ENCODE measurements around the gene LANCL3. TPM values are rescaled to one million over a fixed set of nuclear protein-coding genes. Genes with fewer than 3 reads are reported as not detected.

Gene LANCL3
- total RNA-seq, 1 donor from 2014 or later: 0.36 TPM

DNA sequence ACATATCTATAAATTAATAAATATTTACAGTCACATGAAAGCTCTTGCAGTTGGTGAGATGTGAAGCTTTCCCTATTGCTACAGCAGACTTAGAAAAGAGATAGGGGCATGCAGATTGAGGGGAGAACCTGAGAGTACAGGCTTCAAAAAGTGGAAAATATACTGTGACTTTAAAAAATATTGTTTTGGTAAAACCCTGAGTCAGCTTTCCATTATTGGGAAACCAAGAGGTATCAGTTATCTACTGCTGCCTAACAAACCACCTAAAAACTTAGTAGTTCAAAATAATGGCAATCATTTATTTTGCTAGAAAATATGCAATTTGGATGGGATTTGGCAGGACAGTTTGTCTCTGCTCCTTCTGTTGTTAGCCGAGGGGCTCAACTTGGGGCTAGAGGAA is 38.3 kb downstream of the LANCL3 start:
- Histone ChIP-seq H2AFZ (ENCODE audit: low read depth, low read length) (no peak overlapping the region), H3K79me2 (ENCODE audit: insufficient read depth, low read length) (no peaks in the 10 kb centered on the region), H3K36me3 (ENCODE audit: insufficient read depth, low read length) (no peaks in the 10 kb centered on the region), H3K27ac (ENCODE audit: low read depth, low read length) (no peak overlapping the region), H3K9me3 (ENCODE audit: insufficient read depth, low read depth, low read length) (no peaks in the 10 kb centered on the region), H3K4me1 (ENCODE audit: insufficient read depth, low read length) (no peaks in the 10 kb centered on the region), H3K27me3 (ENCODE audit: insufficient read depth, low read length) (no peaks in the 10 kb centered on the region), H3K9ac (ENCODE audit: low read length) (no peak overlapping the region), H4K20me1 (ENCODE audit: insufficient read depth, low read length) (no peaks in the 10 kb centered on the region), H3K4me2 (ENCODE audit: low read length) (no peak overlapping the region), H3K4me3 (ENCODE audit: insufficient read depth, low read depth, low read length) (no peak overlapping the region)
- FAIRE-seq (no peak), DNase-seq (ENCODE audit: low read depth) (no peak)
- peaks cover 4% of the 10 kb centered on the region for H3K27me3 Mint-ChIP-seq (ENCODE audit: low read depth, unreplicated experiment)
- H3K36me3 Mint-ChIP-seq (ENCODE audit: low read depth, unreplicated experiment): no peaks in the 10 kb centered on the region
- no peaks in the 10 kb centered on the region for H3K4me1 Mint-ChIP-seq (ENCODE audit: low read depth, unreplicated experiment)
- H3K9me3 Mint-ChIP-seq (ENCODE audit: unreplicated experiment): no peaks in the 10 kb centered on the region
- H3K27ac Mint-ChIP-seq (ENCODE audit: unreplicated experiment): no peak overlapping the region
- no peak for TF ChIP-seq EZH2 (IDR thresholded peaks at IDR 0.05; ENCODE audit: insufficient read depth, low read length)
- TF ChIP-seq, protein P1, sequence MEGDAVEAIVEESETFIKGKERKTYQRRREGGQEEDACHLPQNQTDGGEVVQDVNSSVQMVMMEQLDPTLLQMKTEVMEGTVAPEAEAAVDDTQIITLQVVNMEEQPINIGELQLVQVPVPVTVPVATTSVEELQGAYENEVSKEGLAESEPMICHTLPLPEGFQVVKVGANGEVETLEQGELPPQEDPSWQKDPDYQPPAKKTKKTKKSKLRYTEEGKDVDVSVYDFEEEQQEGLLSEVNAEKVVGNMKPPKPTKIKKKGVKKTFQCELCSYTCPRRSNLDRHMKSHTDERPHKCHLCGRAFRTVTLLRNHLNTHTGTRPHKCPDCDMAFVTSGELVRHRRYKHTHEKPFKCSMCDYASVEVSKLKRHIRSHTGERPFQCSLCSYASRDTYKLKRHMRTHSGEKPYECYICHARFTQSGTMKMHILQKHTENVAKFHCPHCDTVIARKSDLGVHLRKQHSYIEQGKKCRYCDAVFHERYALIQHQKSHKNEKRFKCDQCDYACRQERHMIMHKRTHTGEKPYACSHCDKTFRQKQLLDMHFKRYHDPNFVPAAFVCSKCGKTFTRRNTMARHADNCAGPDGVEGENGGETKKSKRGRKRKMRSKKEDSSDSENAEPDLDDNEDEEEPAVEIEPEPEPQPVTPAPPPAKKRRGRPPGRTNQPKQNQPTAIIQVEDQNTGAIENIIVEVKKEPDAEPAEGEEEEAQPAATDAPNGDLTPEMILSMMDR (IDR thresholded peaks at IDR 0.05; ENCODE audit: insufficient read depth, low read depth, low read length): no peak
- H3K4me3 Mint-ChIP-seq (ENCODE audit: unreplicated experiment): no peak overlapping the region

DNA sequence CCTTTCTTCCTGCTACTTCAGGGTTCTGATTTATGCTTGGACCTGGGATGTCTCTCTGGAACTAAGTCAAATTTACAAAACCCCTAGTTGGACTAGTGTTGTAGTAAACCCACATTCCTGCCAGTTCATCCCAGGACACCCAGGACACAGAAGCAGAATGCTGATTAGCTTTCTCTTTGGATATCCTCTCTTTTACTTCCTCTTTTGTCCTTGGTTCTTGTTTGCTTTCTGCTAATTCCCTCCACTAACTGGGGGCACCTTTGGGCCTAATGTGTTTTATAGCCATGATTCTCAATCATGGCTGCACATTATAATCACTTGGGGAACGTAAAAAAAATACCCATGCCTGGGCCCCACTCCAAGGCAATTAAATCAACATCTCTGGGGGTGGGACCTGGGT is 42.5 kb downstream of the LANCL3 start:
- Histone ChIP-seq H3K4me3 (ENCODE audit: insufficient read depth, low read depth, low read length) (no peak overlapping the region), H2AFZ (ENCODE audit: low read depth, low read length) (no peak overlapping the region), H3K27me3 (ENCODE audit: insufficient read depth, low read length) (no peaks in the 10 kb centered on the region), H3K4me2 (ENCODE audit: low read length) (no peak overlapping the region), H4K20me1 (ENCODE audit: insufficient read depth, low read length) (no peaks in the 10 kb centered on the region), H3K9me3 (ENCODE audit: insufficient read depth, low read depth, low read length) (no peaks in the 10 kb centered on the region), H3K79me2 (ENCODE audit: insufficient read depth, low read length) (no peaks in the 10 kb centered on the region), H3K27ac (ENCODE audit: low read depth, low read length) (no peak overlapping the region), H3K4me1 (ENCODE audit: insufficient read depth, low read length) (no peaks in the 10 kb centered on the region), H3K9ac (ENCODE audit: low read length) (no peak overlapping the region), H3K36me3 (ENCODE audit: insufficient read depth, low read length) (no peaks in the 10 kb centered on the region)
- Mint-ChIP-seq H3K27ac (ENCODE audit: unreplicated experiment) (no peak overlapping the region), H3K27me3 (ENCODE audit: low read depth, unreplicated experiment) (peaks cover 2% of the 10 kb centered on the region), H3K4me3 (ENCODE audit: unreplicated experiment) (no peak overlapping the region), H3K36me3 (ENCODE audit: low read depth, unreplicated experiment) (no peaks in the 10 kb centered on the region), H3K9me3 (ENCODE audit: unreplicated experiment) (no peaks in the 10 kb centered on the region), H3K4me1 (ENCODE audit: low read depth, unreplicated experiment) (no peaks in the 10 kb centered on the region)
- TF ChIP-seq, protein P1 (IDR thresholded peaks at IDR 0.05; ENCODE audit: insufficient read depth, low read depth, low read length): no peak
- no peak for TF ChIP-seq EZH2 (IDR thresholded peaks at IDR 0.05; ENCODE audit: insufficient read depth, low read length)
- FAIRE-seq: no peak
- no peak for DNase-seq (ENCODE audit: low read depth)

DNA sequence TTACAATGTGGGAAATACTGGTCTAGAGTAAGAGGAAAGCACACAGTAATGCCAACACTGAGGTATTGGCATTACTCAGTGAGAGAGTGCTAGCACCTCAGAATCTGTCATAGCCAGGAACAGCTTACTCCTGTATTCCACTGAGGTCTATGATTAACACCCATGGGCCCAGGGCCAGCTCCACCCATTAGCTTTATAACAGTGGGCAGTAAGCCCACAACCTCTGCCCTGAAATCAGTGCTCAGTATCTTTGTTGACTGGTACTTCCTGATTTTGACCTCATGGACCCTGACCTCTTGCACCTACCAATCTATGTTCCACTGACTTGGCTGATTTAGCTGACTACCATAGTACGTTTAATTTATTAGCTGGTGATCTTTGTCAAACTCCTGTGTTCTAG is 56.1 kb downstream of the LANCL3 start:
- H3K27me3 Mint-ChIP-seq (ENCODE audit: low read depth, unreplicated experiment): no peaks in the 10 kb centered on the region
- no peaks in the 10 kb centered on the region for H4K20me1 ChIP-seq (ENCODE audit: insufficient read depth, low read length)
- H3K9me3 Mint-ChIP-seq (ENCODE audit: unreplicated experiment): no peaks in the 10 kb centered on the region
- H3K4me1 ChIP-seq (ENCODE audit: insufficient read depth, low read length): no peaks in the 10 kb centered on the region
- H3K36me3 ChIP-seq (ENCODE audit: insufficient read depth, low read length): no peaks in the 10 kb centered on the region
- H3K4me3 Mint-ChIP-seq (ENCODE audit: unreplicated experiment): no peak overlapping the region
- H3K4me1 Mint-ChIP-seq (ENCODE audit: low read depth, unreplicated experiment): no peaks in the 10 kb centered on the region
- no peak overlapping the region for H2AFZ ChIP-seq (ENCODE audit: low read depth, low read length)
- no peaks in the 10 kb centered on the region for H3K27me3 ChIP-seq (ENCODE audit: insufficient read depth, low read length)
- no peak for TF ChIP-seq EZH2 (IDR thresholded peaks at IDR 0.05; ENCODE audit: insufficient read depth, low read length)
- TF ChIP-seq, protein P1 (IDR thresholded peaks at IDR 0.05; ENCODE audit: insufficient read depth, low read depth, low read length): no peak
- no peak overlapping the region for H3K27ac ChIP-seq (ENCODE audit: low read depth, low read length)
- no peaks in the 10 kb centered on the region for H3K9me3 ChIP-seq (ENCODE audit: insufficient read depth, low read depth, low read length)
- H3K9ac ChIP-seq (ENCODE audit: low read length): no peak overlapping the region
- no peaks in the 10 kb centered on the region for H3K79me2 ChIP-seq (ENCODE audit: insufficient read depth, low read length)
- DNase-seq (ENCODE audit: low read depth) (no peak), FAIRE-seq (no peak)
- no peak overlapping the region for H3K27ac Mint-ChIP-seq (ENCODE audit: unreplicated experiment)
- H3K4me2 ChIP-seq (ENCODE audit: low read length): no peak overlapping the region
- H3K36me3 Mint-ChIP-seq (ENCODE audit: low read depth, unreplicated experiment): no peaks in the 10 kb centered on the region
- H3K4me3 ChIP-seq (ENCODE audit: insufficient read depth, low read depth, low read length): no peak overlapping the region
